ENCODE results near the gene PCSK6. TPM values are rescaled to one million over a fixed set of nuclear protein-coding genes. Genes with fewer than 3 reads are reported as not detected.

The PCSK6 gene
- total RNA-seq, 1 donor from 2014 or later: 8.4 TPM

- no peaks in the 10 kb centered on the region for H3K36me3 ChIP-seq (ENCODE audit: control insufficient read depth, insufficient read depth, low read length)
- no peak for TF ChIP-seq CTCF (IDR thresholded peaks at IDR 0.05; ENCODE audit: insufficient read depth, low read length, poor library complexity, severe bottlenecking)
- H3K27me3 ChIP-seq (ENCODE audit: control insufficient read depth, insufficient read depth, low read length): no peaks in the 10 kb centered on the region
- H3K4me3 ChIP-seq (ENCODE audit: low read depth, low read length): no peak overlapping the region
- no peak for DNase-seq (ENCODE audit: low read depth)
Observed at GRCh38 chr15:101317336-101317872, 172.1 kb downstream of the PCSK6 start.

- TF ChIP-seq CTCF (IDR thresholded peaks at IDR 0.05; ENCODE audit: insufficient read depth, low read length, poor library complexity, severe bottlenecking): no peak
- Histone ChIP-seq H3K27me3 (ENCODE audit: control insufficient read depth, insufficient read depth, low read length) (no peaks in the 10 kb centered on the region), H3K36me3 (ENCODE audit: control insufficient read depth, insufficient read depth, low read length) (no peaks in the 10 kb centered on the region), H3K4me3 (ENCODE audit: low read depth, low read length) (no peak overlapping the region)
- DNase-seq (ENCODE audit: low read depth): no peak
Observed at GRCh38 chr15:101316529-101316928, 173.0 kb downstream of the PCSK6 start.

- Histone ChIP-seq H3K27me3 (ENCODE audit: control insufficient read depth, insufficient read depth, low read length) (no peaks in the 10 kb centered on the region), H3K4me3 (ENCODE audit: low read depth, low read length) (no peak overlapping the region), H3K36me3 (ENCODE audit: control insufficient read depth, insufficient read depth, low read length) (no peaks in the 10 kb centered on the region)
- no peak for DNase-seq (ENCODE audit: low read depth)
- TF ChIP-seq CTCF (IDR thresholded peaks at IDR 0.05; ENCODE audit: insufficient read depth, low read length, poor library complexity, severe bottlenecking): no peak
Observed at GRCh38 chr15:101315736-101316135, 173.8 kb downstream of the PCSK6 start.

- TF ChIP-seq CTCF (IDR thresholded peaks at IDR 0.05; ENCODE audit: insufficient read depth, low read length, poor library complexity, severe bottlenecking): no peak
- Histone ChIP-seq H3K27me3 (ENCODE audit: control insufficient read depth, insufficient read depth, low read length) (no peaks in the 10 kb centered on the region), H3K4me3 (ENCODE audit: low read depth, low read length) (no peak overlapping the region), H3K36me3 (ENCODE audit: control insufficient read depth, insufficient read depth, low read length) (no peaks in the 10 kb centered on the region)
- DNase-seq (ENCODE audit: low read depth): no peak
Observed at GRCh38 chr15:101314336-101315125, 175.0 kb downstream of the PCSK6 start.

GRCh38 chr15:101313041-101313761 is 176.3 kb downstream of the PCSK6 start:
- no peak overlapping the region for H3K4me3 ChIP-seq (ENCODE audit: low read depth, low read length)
- no peaks in the 10 kb centered on the region for H3K36me3 ChIP-seq (ENCODE audit: control insufficient read depth, insufficient read depth, low read length)
- no peak for DNase-seq (ENCODE audit: low read depth)
- no peak for TF ChIP-seq CTCF (IDR thresholded peaks at IDR 0.05; ENCODE audit: insufficient read depth, low read length, poor library complexity, severe bottlenecking)
- no peaks in the 10 kb centered on the region for H3K27me3 ChIP-seq (ENCODE audit: control insufficient read depth, insufficient read depth, low read length)

Measured in kidney epithelial cell (primary cell).